Measurements from ENCODE around the gene REEP6.

DNA sequence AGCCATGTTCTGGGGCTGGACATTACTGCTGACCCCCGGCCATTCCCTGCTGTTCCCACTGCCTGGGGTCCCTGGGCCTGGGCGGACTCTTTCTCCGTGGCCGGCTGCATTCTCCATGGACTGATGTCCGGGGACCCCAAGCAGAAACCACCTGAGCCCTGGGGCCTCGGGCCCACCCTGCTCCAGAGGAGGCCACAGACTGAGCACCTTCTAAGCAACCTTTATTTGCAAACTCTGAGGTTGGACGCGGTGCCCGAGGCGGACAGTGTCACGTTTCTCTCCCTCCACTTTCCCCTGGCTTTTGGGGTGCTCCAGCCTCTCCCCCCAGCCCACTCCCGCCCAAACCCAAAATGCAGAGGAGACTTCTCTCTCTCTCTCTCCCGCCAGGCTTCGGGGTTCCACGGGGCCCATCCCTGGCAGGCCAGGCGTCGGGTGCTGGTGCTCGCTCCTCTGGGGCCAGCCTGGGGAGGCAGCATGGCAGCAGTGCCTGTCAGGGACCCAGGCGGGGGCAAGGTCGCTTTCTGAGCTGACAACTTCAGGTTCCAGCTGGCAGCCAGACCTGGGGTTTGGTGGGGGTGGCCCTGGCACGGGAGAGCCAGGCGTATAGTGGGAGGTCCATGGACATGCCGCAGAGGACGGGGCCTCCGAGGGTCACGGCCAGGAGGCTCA, 9.6 kb upstream of the REEP6 start:
- TF ChIP-seq SPI1 (IDR thresholded peaks at IDR 0.05; ENCODE audit: low read depth, low read length) = no peak
- TF ChIP-seq TAF1 (IDR thresholded peaks at IDR 0.05; ENCODE audit: low read depth, low read length) = no peak
- no peak for TF ChIP-seq POLR2AphosphoS5 (IDR thresholded peaks at IDR 0.05; ENCODE audit: low read depth, low read length)
